DMS 273 treated with DMSO at 0.1 percent for 48 hours (cell line): ENCODE data around the gene SPG7.
"Not testable (repeated sequence)": the region's sequence is repeated elsewhere in the genome, so short reads cannot be mapped to it uniquely, and the experiment has no call there.

Experiments used
- DNase-seq: peaks from one replicate; lab custom pipeline; 2025; lab: John Stamatoyannopoulos, UW

SPG7 gene

GRCh38 chr16:89507834-89508590, at the start of gene SPG7:
Gene SPG7, plus strand, starts transcription at chr16:89508403. Its CDS starts 15 bp downstream, at chr16:89508418.
- DNase-seq, result peak; percentile 44

- no peak for DNase-seq
Measured at GRCh38 chr16:89458551-89458950, 49.7 kb upstream of the SPG7 start.

- DNase-seq, result no peak
Measured at GRCh38 chr16:89458967-89459366, 49.2 kb upstream of the SPG7 start.

GRCh38 chr16:89460556-89460955, 47.6 kb upstream of the SPG7 start:
- DNase-seq, result no peak

- not testable (repeated sequence) for DNase-seq
Measured at GRCh38 chr16:89461890-89462289, 46.3 kb upstream of the SPG7 start.

- DNase-seq, result not testable (repeated sequence)
Measured at GRCh38 chr16:89462639-89463038, 45.6 kb upstream of the SPG7 start.

GRCh38 chr16:89463312-89463711, 44.9 kb upstream of the SPG7 start:
- not testable (repeated sequence) for DNase-seq

GRCh38 chr16:89466920-89467319, 41.3 kb upstream of the SPG7 start:
- DNase-seq, result no peak

- no peak for DNase-seq
Measured at GRCh38 chr16:89467382-89467781, 40.8 kb upstream of the SPG7 start.

GRCh38 chr16:89472711-89473075, 35.5 kb upstream of the SPG7 start:
- no peak for DNase-seq

GRCh38 chr16:89473136-89473712, 35.0 kb upstream of the SPG7 start:
- DNase-seq, result no peak

- DNase-seq, result no peak
Measured at GRCh38 chr16:89473791-89474414, 34.3 kb upstream of the SPG7 start.

GRCh38 chr16:89475144-89475543, 33.1 kb upstream of the SPG7 start:
- no peak for DNase-seq

- no peak for DNase-seq
Measured at GRCh38 chr16:89476379-89476778, 31.8 kb upstream of the SPG7 start.

- DNase-seq, result no peak
Measured at GRCh38 chr16:89476811-89477261, 31.4 kb upstream of the SPG7 start.

GRCh38 chr16:89478576-89479221, 29.5 kb upstream of the SPG7 start:
- no peak for DNase-seq

- DNase-seq, result no peak
Measured at GRCh38 chr16:89481356-89481955, 26.7 kb upstream of the SPG7 start.

- DNase-seq, result no peak
Measured at GRCh38 chr16:89482150-89482816, 25.9 kb upstream of the SPG7 start.

- no peak for DNase-seq
Measured at GRCh38 chr16:89482817-89483205, 25.4 kb upstream of the SPG7 start.

- no peak for DNase-seq
Measured at GRCh38 chr16:89484041-89484501, 24.1 kb upstream of the SPG7 start.

- DNase-seq, result no peak
Measured at GRCh38 chr16:89484923-89485679, 23.1 kb upstream of the SPG7 start.
